B cell (primary cell): ENCODE data around the gene BMERB1.

Experiments
- EZH2 ChIP-seq: IDR thresholded peaks from 2 replicates; pipeline ENCODE4 v1.6.1; 2012; ENCODE audit warnings: borderline replicate concordance, low read depth, mild to moderate bottlenecking, moderate library complexity, low read length; ENCODE audit not compliant: insufficient read depth, poor library complexity, severe bottlenecking
- TF ChIP-seq, protein P1 (sequence below): fragments of 200-600 bp; IDR thresholded peaks from one replicate; pipeline ENCODE4 v1.8.0; 2022; ENCODE audit warnings: antibody characterized with exemption, mild to moderate bottlenecking

- TF ChIP-seq, protein P1, sequence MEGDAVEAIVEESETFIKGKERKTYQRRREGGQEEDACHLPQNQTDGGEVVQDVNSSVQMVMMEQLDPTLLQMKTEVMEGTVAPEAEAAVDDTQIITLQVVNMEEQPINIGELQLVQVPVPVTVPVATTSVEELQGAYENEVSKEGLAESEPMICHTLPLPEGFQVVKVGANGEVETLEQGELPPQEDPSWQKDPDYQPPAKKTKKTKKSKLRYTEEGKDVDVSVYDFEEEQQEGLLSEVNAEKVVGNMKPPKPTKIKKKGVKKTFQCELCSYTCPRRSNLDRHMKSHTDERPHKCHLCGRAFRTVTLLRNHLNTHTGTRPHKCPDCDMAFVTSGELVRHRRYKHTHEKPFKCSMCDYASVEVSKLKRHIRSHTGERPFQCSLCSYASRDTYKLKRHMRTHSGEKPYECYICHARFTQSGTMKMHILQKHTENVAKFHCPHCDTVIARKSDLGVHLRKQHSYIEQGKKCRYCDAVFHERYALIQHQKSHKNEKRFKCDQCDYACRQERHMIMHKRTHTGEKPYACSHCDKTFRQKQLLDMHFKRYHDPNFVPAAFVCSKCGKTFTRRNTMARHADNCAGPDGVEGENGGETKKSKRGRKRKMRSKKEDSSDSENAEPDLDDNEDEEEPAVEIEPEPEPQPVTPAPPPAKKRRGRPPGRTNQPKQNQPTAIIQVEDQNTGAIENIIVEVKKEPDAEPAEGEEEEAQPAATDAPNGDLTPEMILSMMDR, result no peak
- TF ChIP-seq EZH2, result no peak
Observed at GRCh38 chr16:15594711-15595320, 160.4 kb downstream of the BMERB1 start.
